ENCODE results near the gene MRPL14. TPM values are rescaled to one million over a fixed set of nuclear protein-coding genes. Genes with fewer than 3 reads are reported as not detected.

The MRPL14 gene
- total and polyA plus RNA-seq, 2 of the 8 experiments (the other 6 are each of a cell fraction or from before 2014, with no cell fraction given) = 82.0 to 97.1 TPM

DNA sequence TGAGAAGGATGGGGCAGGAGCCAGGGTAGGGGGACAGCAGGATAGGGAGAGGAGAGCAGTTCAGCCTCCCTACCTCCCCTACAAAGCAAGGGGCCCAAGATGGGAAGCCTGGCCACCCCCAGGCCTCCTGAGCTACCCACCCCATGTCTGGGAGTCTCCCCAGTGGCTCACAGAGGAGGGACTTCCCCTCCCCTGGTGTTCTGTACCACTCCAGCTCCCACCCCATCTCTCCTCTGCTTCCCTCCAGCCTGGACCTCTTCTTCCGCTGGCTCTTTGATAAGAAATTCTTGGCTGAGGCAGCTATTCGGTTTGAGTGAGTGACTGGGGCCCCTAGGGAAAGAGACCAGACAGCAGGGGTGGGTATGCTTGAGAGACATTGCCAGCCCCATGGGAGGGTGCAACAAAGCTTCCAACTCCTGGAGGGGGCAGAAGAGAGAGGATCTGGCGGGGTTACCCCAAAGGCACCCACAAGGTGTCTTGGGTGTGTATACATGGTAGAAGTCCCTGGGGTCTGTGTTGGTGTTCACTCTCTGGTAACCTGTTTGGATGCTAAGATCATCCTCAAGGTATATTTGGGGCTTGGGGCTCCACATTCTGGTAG, 23.2 kb upstream of the MRPL14 start:
- H4K8ac ChIP-seq (ENCODE audit: extremely low read depth, insufficient read depth, low read length) = no peak overlapping the region
- no peak overlapping the region for H2BK5ac ChIP-seq (ENCODE audit: low read depth, low read length)
- no peak overlapping the region for H3K4me3 ChIP-seq (ENCODE audit: extremely low read depth in 1 of 4, insufficient read depth in 2 of 4, low read depth in 3 of 4, low read length in 4 of 4)
- no peak for DNase-seq (ENCODE audit: low read depth in 1 of 2, low spot score in 2 of 2)
- ChIA-PET CTCF (ENCODE audit: partially characterized antibody) (interaction anchor here (0.7 to 3.0 kb wide), 12 partner anchors 12 to 189 kb away, joined by 3 to 28 read pairs (median 5); no protein-coding TSS in a partner anchor), POLR2A (ENCODE audit: partially characterized antibody) (interaction anchor here (0.7 to 1.4 kb wide), 7 partner anchors 9 to 106 kb away, joined by 3 to 6 read pairs (median 3); partner anchors contain the start of gene HSP90AB1)
- H3K23ac ChIP-seq (ENCODE audit: insufficient read length) = no peak overlapping the region
- no peak overlapping the region for H3K56ac ChIP-seq (replicated peaks; ENCODE audit: insufficient read length, low read depth, low read length)
- H3K27me3 ChIP-seq (replicated peaks in 1 of 4; ENCODE audit: control insufficient read depth in 3 of 4, extremely low read depth in 1 of 4, insufficient read depth in 3 of 4, low read length in 3 of 4) = no peaks in the 10 kb centered on the region
- no peak overlapping the region for H3K18ac ChIP-seq (ENCODE audit: extremely low read depth, low read length)
- TF ChIP-seq ZNF274 (IDR thresholded peaks at IDR 0.05; ENCODE audit: borderline replicate concordance, extremely low read depth, low read length) (no peak), TBP (IDR thresholded peaks at IDR 0.05; ENCODE audit: low read depth, low read length) (no peak), NANOG (IDR thresholded peaks at IDR 0.05; ENCODE audit: insufficient read depth, low read depth, low read length, poor library complexity, severe bottlenecking) (no peak), CTBP2 (IDR thresholded peaks at IDR 0.05; ENCODE audit: borderline replicate concordance, insufficient read depth, insufficient read length, low read length) (no peak)
- no peak overlapping the region for H3K9ac ChIP-seq (replicated peaks in 1 of 4; ENCODE audit: extremely low read depth in 1 of 4, low read depth in 3 of 4, low read length in 3 of 4)
- H2AFZ ChIP-seq (ENCODE audit: low read length) = no peak overlapping the region
- peaks cover 2 to 3% of the 10 kb centered on the region in 2 experiments for H4K20me1 ChIP-seq (replicated peaks in 1 of 2; ENCODE audit: control insufficient read depth in 1 of 2, insufficient read depth in 2 of 2, low read length in 2 of 2)
- no peak overlapping the region for H4K91ac ChIP-seq (replicated peaks; ENCODE audit: insufficient read length, low read length)
- H2BK120ac ChIP-seq (replicated peaks; ENCODE audit: low read depth, low read length) = no peak overlapping the region
- H3K79me2 ChIP-seq (ENCODE audit: control insufficient read depth in 1 of 2, insufficient read depth in 2 of 2, low read length in 2 of 2) = no peaks in the 10 kb centered on the region
- no peak overlapping the region for H3K14ac ChIP-seq (ENCODE audit: insufficient read length)
- H2BK12ac ChIP-seq (ENCODE audit: low read depth, low read length) = no peak overlapping the region
- no peak overlapping the region for H2BK15ac ChIP-seq (ENCODE audit: low read length)
- H3K4me1 ChIP-seq (replicated peaks in 1 of 4; ENCODE audit: control insufficient read depth in 3 of 4, insufficient read depth in 4 of 4, low read length in 3 of 4) = peaks cover 0 to 5% (median 2%) of the 10 kb centered on the region in 4 experiments; a peak in 4 of 7 replicates
- H2BK20ac ChIP-seq (ENCODE audit: low read length) = no peak overlapping the region
- no peaks in the 10 kb centered on the region for H3K9me3 ChIP-seq (ENCODE audit: insufficient read depth in 2 of 2, low read depth in 1 of 2, low read length in 1 of 2)
- no peaks in the 10 kb centered on the region for H3K79me1 ChIP-seq (ENCODE audit: low read depth, low read length)
- no peak overlapping the region for H3K4me2 ChIP-seq (ENCODE audit: insufficient read depth in 1 of 2, low read depth in 2 of 2, low read length in 2 of 2)
- H3K23me2 ChIP-seq (ENCODE audit: low read depth, low read length) = no peaks in the 10 kb centered on the region
- H3K36me3 ChIP-seq (ENCODE audit: control insufficient read depth in 2 of 4, insufficient read depth in 4 of 4, low read length in 3 of 4) = peaks cover 10 to 32% (median 27%) of the 10 kb centered on the region in 4 experiments; a peak in 7 of 8 replicates
- H3K27ac ChIP-seq (ENCODE audit: low read depth, low read length) = no peak overlapping the region
- no peak overlapping the region for H2AK5ac ChIP-seq (ENCODE audit: low read depth, low read length)
- 78% methylated on average over 3 of the region's 3 CpGs; no CpG with 5 or more reads in 1 of the 2 experiments for WGBS, 2 experiments (ENCODE audit: extremely low coverage in 1 of 2, insufficient coverage in 1 of 2, insufficient read length in 1 of 2, insufficient replicate concordance in 2 of 2, low coverage in 1 of 2, low lambda C conversion rate in 2 of 2, missing lambda C conversion rate in 1 of 2)
- H4K5ac ChIP-seq (ENCODE audit: insufficient read length, low read depth, low read length) = no peak overlapping the region
- no peak overlapping the region for H3K4ac ChIP-seq (replicated peaks; ENCODE audit: insufficient read length, low read depth, low read length)
- no peak for FAIRE-seq
